Erythroblast (primary cell): Measurements from ENCODE around the gene SELL.
"Not testable (repeated sequence)": the region's sequence is repeated elsewhere in the genome, so short reads cannot be mapped to it uniquely, and the experiment has no call there.

ENCODE experiments used
- GATA1 ChIP-seq: IDR thresholded peaks from 2 replicates; pipeline ENCODE4 v1.6.1; 2011; ENCODE audit warnings: low read depth, mild to moderate bottlenecking, control low read depth, low read length, moderate library complexity
- POLR2A ChIP-seq: IDR thresholded peaks from 2 replicates; pipeline ENCODE4 v1.6.1; 2011; ENCODE audit warnings: mild to moderate bottlenecking, low read length

- not testable (repeated sequence) for TF ChIP-seq POLR2A, GATA1
Observed at GRCh38 chr1:169688377-169688776, 23.0 kb downstream of the SELL start.
